LNCAP (cell line): ENCODE data around the gene ABHD17C.

Source experiments
- TF ChIP-seq, protein P1 (sequence below): fragments of 450-650 bp; IDR thresholded peaks from 2 replicates; pipeline ENCODE4 v1.5.1; 2017; ENCODE audit warnings: mild to moderate bottlenecking

ABHD17C gene

DNA sequence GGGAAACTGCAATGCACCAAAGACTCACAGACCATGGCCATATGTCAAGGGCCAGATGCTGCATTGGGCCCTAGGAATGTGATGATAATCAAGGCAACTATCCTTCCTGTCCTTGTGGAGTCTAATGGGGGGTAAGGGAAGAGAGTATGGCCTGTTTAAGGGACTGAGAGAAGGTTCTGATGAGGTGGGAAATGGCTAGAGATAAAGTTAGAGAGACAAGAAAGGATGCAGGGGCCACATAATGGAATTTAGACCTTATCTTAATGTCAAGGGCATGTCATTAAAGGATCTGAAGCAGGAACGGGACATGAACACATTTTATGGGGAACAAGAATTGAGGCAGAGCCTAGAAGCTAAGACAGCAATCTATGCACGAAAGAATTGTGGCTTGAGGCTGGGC lies 30.0 kb upstream of the ABHD17C start:
- TF ChIP-seq, protein P1, sequence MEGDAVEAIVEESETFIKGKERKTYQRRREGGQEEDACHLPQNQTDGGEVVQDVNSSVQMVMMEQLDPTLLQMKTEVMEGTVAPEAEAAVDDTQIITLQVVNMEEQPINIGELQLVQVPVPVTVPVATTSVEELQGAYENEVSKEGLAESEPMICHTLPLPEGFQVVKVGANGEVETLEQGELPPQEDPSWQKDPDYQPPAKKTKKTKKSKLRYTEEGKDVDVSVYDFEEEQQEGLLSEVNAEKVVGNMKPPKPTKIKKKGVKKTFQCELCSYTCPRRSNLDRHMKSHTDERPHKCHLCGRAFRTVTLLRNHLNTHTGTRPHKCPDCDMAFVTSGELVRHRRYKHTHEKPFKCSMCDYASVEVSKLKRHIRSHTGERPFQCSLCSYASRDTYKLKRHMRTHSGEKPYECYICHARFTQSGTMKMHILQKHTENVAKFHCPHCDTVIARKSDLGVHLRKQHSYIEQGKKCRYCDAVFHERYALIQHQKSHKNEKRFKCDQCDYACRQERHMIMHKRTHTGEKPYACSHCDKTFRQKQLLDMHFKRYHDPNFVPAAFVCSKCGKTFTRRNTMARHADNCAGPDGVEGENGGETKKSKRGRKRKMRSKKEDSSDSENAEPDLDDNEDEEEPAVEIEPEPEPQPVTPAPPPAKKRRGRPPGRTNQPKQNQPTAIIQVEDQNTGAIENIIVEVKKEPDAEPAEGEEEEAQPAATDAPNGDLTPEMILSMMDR, result no peak

DNA sequence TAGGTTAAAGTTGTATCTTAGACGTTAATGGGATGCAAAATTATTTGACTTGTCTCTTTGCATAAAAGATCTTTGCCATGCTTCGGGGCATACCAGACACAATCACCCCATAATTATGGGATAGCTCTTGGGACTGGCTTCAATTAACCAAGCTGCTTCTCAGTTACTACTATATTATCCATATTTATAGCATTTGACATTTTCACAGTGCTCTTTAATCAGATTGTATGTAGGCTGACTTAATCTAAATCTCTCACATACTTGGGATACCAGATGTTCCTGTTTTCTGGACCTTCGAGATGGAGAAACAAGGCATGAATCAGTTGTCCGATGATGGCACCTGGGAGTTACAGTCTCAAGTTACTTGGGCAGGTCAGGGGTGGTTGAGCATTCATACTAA lies 27.2 kb upstream of the ABHD17C start:
- TF ChIP-seq, protein P1, result no peak

DNA sequence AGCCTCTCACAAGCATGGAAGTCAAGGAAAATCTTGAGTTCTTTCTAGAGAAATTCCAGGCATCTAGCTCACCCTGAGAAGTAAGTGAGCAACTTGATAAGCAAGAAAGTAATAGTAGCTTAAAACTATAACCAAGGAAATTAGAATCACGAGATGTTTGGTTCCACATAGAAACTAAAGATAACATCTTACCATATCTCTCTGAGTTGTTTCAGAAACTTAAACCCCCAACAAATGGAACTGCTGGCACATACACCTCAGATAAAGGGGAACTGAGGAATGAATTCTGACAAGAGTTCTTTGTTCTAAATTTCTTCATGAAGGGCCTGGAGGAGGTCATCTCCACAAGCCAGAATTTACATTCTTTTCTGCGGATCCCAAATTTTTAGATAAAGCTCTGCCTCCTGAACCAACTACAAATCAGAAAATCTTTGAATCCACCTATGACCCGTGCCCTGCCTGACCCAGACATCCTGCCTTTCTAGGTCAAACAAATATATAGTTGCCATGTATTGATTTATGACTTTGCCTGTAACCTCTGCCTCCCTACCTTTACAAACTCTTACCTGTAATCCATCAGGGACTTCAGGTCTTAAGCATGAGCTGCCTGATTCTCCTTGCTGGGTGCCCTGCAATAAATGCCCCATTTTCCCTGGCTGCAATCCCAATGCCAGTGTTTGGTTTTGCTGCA lies 26.4 kb upstream of the ABHD17C start:
- TF ChIP-seq, protein P1, result no peak

DNA sequence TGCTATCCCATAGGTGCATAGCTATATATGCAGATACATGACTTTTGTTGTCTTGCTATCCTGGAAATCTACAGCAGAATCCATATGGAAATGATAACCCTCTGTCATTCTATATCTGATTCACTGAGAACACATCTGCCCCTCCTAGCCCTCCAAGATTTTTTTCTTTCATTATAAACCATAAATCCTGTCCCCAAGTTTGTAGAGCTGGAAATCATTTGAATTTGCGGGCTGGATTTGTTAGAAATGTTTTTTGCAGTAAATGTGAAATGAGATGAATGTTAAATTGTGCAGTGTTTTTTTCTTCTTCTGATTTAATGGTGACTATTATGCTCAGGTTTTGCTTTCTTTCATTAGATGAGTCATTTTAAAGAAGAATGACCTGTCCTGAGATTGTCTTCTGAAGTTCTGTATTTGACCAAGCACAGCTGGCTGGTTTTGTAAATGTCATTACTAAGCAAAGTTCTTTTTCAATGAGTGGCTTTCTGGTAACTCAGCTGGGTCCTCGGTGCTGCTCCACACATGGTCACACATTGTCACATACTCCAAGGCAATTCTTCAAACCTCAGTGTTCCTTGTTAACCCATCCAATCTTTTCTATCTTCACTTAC lies 25.3 kb upstream of the ABHD17C start:
- TF ChIP-seq, protein P1, result no peak

DNA sequence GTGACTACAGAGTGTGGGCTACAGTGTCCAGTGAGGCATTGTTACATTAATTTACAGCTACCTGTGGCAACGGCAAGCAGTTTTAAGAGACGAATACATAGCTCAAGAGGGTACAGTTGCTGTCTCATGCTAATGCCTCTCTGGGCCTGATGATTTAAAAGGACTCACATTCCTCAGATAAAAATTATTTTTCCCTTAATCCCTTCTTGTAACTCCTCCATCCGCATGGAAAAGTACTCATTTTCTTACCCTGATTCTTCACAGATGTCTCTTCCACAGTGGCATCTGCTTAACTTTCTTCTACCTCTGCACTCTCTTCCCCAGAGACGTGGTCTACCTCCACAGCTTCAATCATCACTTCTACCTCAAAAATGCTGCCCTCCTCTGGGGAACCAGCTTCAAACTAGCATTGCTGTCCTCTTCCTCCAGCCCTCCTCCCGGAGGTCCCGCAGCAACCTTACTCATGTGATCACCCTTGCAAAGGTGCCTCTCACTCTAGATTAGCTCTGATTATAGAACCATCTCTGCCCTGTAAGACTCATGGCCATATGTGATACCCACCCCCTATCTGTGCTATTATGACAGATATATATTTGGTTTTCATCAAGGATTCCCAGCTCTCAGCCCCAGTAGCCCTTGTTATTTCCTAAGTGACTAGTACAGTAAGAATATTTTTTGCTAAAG lies 21.4 kb upstream of the ABHD17C start:
- TF ChIP-seq, protein P1, result no peak

DNA sequence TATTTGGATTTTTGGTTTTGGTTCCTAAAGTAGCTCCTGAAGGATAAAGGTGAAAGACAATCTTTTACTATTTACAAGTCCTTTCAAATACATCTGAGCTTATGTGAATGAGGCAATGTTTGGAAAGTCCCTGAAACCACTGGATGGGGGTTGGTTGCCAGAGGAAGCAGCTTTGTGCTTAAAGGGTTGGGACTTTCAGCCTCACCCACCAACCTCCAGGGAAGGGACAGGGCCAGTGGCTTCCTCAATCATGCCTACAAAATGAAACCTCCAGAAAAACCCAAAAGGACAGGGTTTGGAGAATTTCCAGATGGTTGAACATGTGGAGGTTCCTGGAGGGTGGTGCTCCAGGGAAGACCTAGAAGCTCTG lies 20.9 kb upstream of the ABHD17C start:
- TF ChIP-seq, protein P1, result no peak

DNA sequence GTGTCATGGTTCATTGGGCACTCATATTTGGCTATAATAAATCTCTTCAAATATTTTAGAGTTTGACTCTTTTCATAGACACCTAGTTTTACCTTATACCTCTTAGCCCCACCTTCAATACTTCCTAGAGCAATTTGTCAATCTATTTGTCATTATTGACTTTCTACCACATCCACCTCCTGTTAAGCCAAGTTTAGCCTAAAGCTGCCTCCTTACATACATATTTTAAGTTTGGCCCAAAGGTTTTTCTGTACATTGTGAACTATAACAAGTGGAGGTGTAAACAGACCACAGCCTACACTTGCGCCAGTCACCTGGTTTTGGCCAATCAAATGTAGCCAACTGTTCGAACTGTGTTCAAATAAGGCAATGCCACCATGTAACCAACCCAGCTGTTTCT lies 18.1 kb upstream of the ABHD17C start:
- TF ChIP-seq, protein P1, result no peak
